ENCODE data around the gene NUBP2. TPM values are rescaled to one million over a fixed set of nuclear protein-coding genes. Genes with fewer than 3 reads are reported as not detected.

NUBP2 gene
- total and polyA plus RNA-seq, 2 donors (not counting 3 experiments of a cell fraction or from before 2014, with no cell fraction given) = 55.0 to 69.6 TPM

- Histone ChIP-seq H3K4me3 (replicated peaks in 1 of 3; ENCODE audit: insufficient read depth in 1 of 3, low read depth in 1 of 3, low read length in 3 of 3) (no peak overlapping the region), H3K4me1 (ENCODE audit: control insufficient read depth, extremely low read depth, insufficient read depth, low read length) (peaks cover 14% of the 10 kb centered on the region), H3K79me2 (ENCODE audit: control insufficient read depth, insufficient read depth, low read length) (peaks cover 20% of the 10 kb centered on the region), H3K9ac (replicated peaks; ENCODE audit: extremely low read depth, insufficient read depth, low read length) (no peak overlapping the region), H3K27me3 (ENCODE audit: control insufficient read depth in 2 of 2, insufficient read depth in 2 of 2, low read length in 2 of 2) (no peaks in the 10 kb centered on the region), H3K36me3 (ENCODE audit: control insufficient read depth in 2 of 2, extremely low read depth in 1 of 2, insufficient read depth in 2 of 2, low read length in 2 of 2) (peaks cover 0 to 2% of the 10 kb centered on the region in 2 experiments), H4K20me1 (replicated peaks; ENCODE audit: control insufficient read depth, extremely low read depth, insufficient read depth, low read length) (no peaks in the 10 kb centered on the region), H2AFZ (ENCODE audit: low read depth, low read length) (no peak overlapping the region), H3K27ac (ENCODE audit: insufficient read depth, low read depth, low read length) (no peak overlapping the region), H3K9me1 (replicated peaks; ENCODE audit: control insufficient read depth, extremely low read depth, insufficient read depth, low read length) (no peaks in the 10 kb centered on the region), H3K4me2 (ENCODE audit: insufficient read depth, low read length) (no peak overlapping the region), H3K9me3 (replicated peaks; ENCODE audit: control insufficient read depth, insufficient read depth, low read length) (no peaks in the 10 kb centered on the region)
- FAIRE-seq (peak; percentile 33), DNase-seq (ENCODE audit: low read depth, low spot score) (no peak)
- dilution Hi-C loops (cut with MboI; ENCODE audit: extremely low pct_ligation_motif_present, low sequenced_read_pairs) (no loop called here), intact Hi-C loops (cut with micrococcal nuclease) (no loop called here)
- ChIA-PET CTCF (no interaction called here), POLR2A (no interaction called here)
- TF ChIP-seq POLR2AphosphoS5 (IDR thresholded peaks at IDR 0.05; ENCODE audit: insufficient read depth, low read depth, low read length) (no peak), GATA2 (IDR thresholded peaks at IDR 0.05; ENCODE audit: insufficient read depth, insufficient read length, low read depth, low read length) (no peak)
- BruUV-seq (replicated peaks) = no TSS peak
Observed at GRCh38 chr16:1831186-1832075, 48.7 kb downstream of the NUBP2 start.

GRCh38 chr16:1832838-1833454 lies 50.2 kb downstream of the NUBP2 start:
- Histone ChIP-seq H3K79me2 (ENCODE audit: control insufficient read depth, insufficient read depth, low read length) (peaks cover 13% of the 10 kb centered on the region), H3K9me1 (replicated peaks; ENCODE audit: control insufficient read depth, extremely low read depth, insufficient read depth, low read length) (no peaks in the 10 kb centered on the region), H3K27ac (ENCODE audit: insufficient read depth, low read depth, low read length) (no peak overlapping the region), H3K4me2 (ENCODE audit: insufficient read depth, low read length) (no peak overlapping the region), H3K27me3 (ENCODE audit: control insufficient read depth in 2 of 2, insufficient read depth in 2 of 2, low read length in 2 of 2) (no peaks in the 10 kb centered on the region), H4K20me1 (replicated peaks; ENCODE audit: control insufficient read depth, extremely low read depth, insufficient read depth, low read length) (no peaks in the 10 kb centered on the region), H3K9ac (replicated peaks; ENCODE audit: extremely low read depth, insufficient read depth, low read length) (no peak overlapping the region), H3K36me3 (ENCODE audit: control insufficient read depth in 2 of 2, extremely low read depth in 1 of 2, insufficient read depth in 2 of 2, low read length in 2 of 2) (peaks cover 0 to 2% of the 10 kb centered on the region in 2 experiments), H3K4me3 (replicated peaks in 1 of 3; ENCODE audit: insufficient read depth in 1 of 3, low read depth in 1 of 3, low read length in 3 of 3) (no peak overlapping the region), H3K9me3 (replicated peaks; ENCODE audit: control insufficient read depth, insufficient read depth, low read length) (no peaks in the 10 kb centered on the region), H3K4me1 (ENCODE audit: control insufficient read depth, extremely low read depth, insufficient read depth, low read length) (peaks cover 14% of the 10 kb centered on the region), H2AFZ (ENCODE audit: low read depth, low read length) (no peak overlapping the region)
- dilution Hi-C loops (cut with MboI; ENCODE audit: extremely low pct_ligation_motif_present, low sequenced_read_pairs) = no loop called here
- no TSS peak for BruUV-seq (replicated peaks)
- no peak for FAIRE-seq
- ChIA-PET CTCF (no interaction called here), POLR2A (no interaction called here)
- TF ChIP-seq CTCF (IDR thresholded peaks at IDR 0.05; ENCODE audit: extremely low read depth in 1 of 2, insufficient read depth in 1 of 2, low read depth in 1 of 2, low read length in 2 of 2) (no peak), MYC (IDR thresholded peaks at IDR 0.05; ENCODE audit: low read depth, low read length) (no peak), POLR2AphosphoS5 (IDR thresholded peaks at IDR 0.05; ENCODE audit: insufficient read depth, low read depth, low read length) (no peak), JUN (IDR thresholded peaks at IDR 0.05; ENCODE audit: borderline replicate concordance, insufficient read depth, insufficient read length, low read depth) (no peak), FOS (IDR thresholded peaks at IDR 0.05; ENCODE audit: borderline replicate concordance, insufficient read depth, low read length) (no peak), GATA2 (IDR thresholded peaks at IDR 0.05; ENCODE audit: insufficient read depth, insufficient read length, low read depth, low read length) (no peak), MAX (IDR thresholded peaks at IDR 0.05; ENCODE audit: insufficient read depth, insufficient read length) (no peak), POLR2A (IDR thresholded peaks at IDR 0.05; ENCODE audit: low read depth, low read length) (no peak), EZH2 (IDR thresholded peaks at IDR 0.05; ENCODE audit: borderline replicate concordance, low read depth, low read length, severe bottlenecking) (no peak)
- no peak for DNase-seq (ENCODE audit: low read depth, low spot score)
- intact Hi-C loops (cut with micrococcal nuclease) = no loop called here
